Measurements from ENCODE around the gene GPC5.

GPC5 gene

DNA sequence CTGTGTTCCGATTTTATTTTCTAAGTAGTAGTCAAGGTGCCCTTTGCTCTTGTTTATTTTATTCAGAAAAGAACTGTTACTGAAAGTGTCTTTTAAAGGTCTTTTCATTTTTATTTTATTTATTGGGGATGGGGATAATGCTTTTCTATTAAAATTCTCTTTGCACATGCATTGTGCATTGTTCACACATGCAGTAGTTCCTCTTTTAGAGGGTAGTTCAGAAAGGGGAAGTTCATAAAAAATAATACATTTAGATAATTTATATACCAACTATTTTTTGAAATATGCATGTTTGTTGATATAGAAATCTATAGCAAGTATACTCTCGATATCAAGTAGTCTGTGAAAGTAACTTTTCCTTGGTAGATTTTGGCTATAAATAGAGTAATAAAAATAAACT lies 3.5 kb downstream of the GPC5 start:
- no peak overlapping the region for H3K4me3 ChIP-seq (ENCODE audit: insufficient read depth, low read length, poor library complexity, severe bottlenecking)
- no peaks in the 10 kb centered on the region for H4K20me1 ChIP-seq (ENCODE audit: low read depth, low read length)
- no peak overlapping the region for H3K27ac ChIP-seq (ENCODE audit: low read depth, low read length)
- H3K9me3 ChIP-seq (ENCODE audit: insufficient read depth, low read length): no peaks in the 10 kb centered on the region
- TF ChIP-seq, protein P1, sequence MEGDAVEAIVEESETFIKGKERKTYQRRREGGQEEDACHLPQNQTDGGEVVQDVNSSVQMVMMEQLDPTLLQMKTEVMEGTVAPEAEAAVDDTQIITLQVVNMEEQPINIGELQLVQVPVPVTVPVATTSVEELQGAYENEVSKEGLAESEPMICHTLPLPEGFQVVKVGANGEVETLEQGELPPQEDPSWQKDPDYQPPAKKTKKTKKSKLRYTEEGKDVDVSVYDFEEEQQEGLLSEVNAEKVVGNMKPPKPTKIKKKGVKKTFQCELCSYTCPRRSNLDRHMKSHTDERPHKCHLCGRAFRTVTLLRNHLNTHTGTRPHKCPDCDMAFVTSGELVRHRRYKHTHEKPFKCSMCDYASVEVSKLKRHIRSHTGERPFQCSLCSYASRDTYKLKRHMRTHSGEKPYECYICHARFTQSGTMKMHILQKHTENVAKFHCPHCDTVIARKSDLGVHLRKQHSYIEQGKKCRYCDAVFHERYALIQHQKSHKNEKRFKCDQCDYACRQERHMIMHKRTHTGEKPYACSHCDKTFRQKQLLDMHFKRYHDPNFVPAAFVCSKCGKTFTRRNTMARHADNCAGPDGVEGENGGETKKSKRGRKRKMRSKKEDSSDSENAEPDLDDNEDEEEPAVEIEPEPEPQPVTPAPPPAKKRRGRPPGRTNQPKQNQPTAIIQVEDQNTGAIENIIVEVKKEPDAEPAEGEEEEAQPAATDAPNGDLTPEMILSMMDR (IDR thresholded peaks at IDR 0.05; ENCODE audit: insufficient read depth, low read length, poor library complexity, severe bottlenecking): no peak
- TF ChIP-seq EZH2phosphoT487 (conservative IDR thresholded peaks at IDR 0.05; ENCODE audit: low read length): no peak
- no peaks in the 10 kb centered on the region for H3K79me2 ChIP-seq (ENCODE audit: insufficient read depth, low read length)
- no peaks in the 10 kb centered on the region for H3K9me2 ChIP-seq (replicated peaks; ENCODE audit: insufficient read depth, low read length)
- H2AFZ ChIP-seq (ENCODE audit: low read depth, low read length, severe bottlenecking): no peak overlapping the region
- peak overlapping the region; percentile 6 for H3K4me2 ChIP-seq (ENCODE audit: low read depth, low read length, poor library complexity, severe bottlenecking)
- H3K36me3 ChIP-seq (ENCODE audit: low read length): no peaks in the 10 kb centered on the region
- H3F3A ChIP-seq (ENCODE audit: insufficient read depth): 0 out of 2 replicates have a peak, but pooled peaks cover 5% of the 10 kb centered on the region
- no peak overlapping the region for H3K9ac ChIP-seq (ENCODE audit: low read length)
- H3K27me3 ChIP-seq (ENCODE audit: low read length): no peaks in the 10 kb centered on the region

DNA sequence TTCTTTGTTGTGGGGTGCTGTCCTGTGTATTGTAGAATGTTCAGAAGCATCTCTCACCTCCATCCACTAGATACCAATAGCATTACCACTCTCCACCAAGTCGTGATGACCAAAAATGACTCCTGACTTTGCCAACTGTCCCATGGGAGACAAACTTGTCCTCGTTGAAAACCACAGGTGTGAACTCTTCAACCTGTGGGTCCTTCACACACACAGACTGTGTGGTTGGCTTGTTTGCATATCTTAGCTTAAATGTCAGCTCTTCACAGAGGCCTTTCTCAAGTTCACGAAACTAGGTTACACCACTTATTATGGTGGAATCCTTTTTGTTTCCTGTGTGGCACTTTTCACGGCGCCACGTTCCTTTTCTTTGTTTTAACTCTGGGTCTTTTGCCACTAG lies 6.8 kb downstream of the GPC5 start:
- no peak overlapping the region for H3K4me2 ChIP-seq (ENCODE audit: low read depth, low read length, poor library complexity, severe bottlenecking)
- H3K9me3 ChIP-seq (ENCODE audit: insufficient read depth, low read length): no peaks in the 10 kb centered on the region
- no peak overlapping the region for H3K4me3 ChIP-seq (ENCODE audit: insufficient read depth, low read length, poor library complexity, severe bottlenecking)
- no peaks in the 10 kb centered on the region for H4K20me1 ChIP-seq (ENCODE audit: low read depth, low read length)
- no peaks in the 10 kb centered on the region for H3K36me3 ChIP-seq (ENCODE audit: low read length)
- no peak overlapping the region for H3K9ac ChIP-seq (ENCODE audit: low read length)
- H3K79me2 ChIP-seq (ENCODE audit: insufficient read depth, low read length): no peaks in the 10 kb centered on the region
- 0 out of 2 replicates have a peak, but pooled peaks cover 5% of the 10 kb centered on the region for H3F3A ChIP-seq (ENCODE audit: insufficient read depth)
- H3K27ac ChIP-seq (ENCODE audit: low read depth, low read length): no peak overlapping the region
- H3K27me3 ChIP-seq (ENCODE audit: low read length): no peaks in the 10 kb centered on the region
- TF ChIP-seq, protein P1 (IDR thresholded peaks at IDR 0.05; ENCODE audit: insufficient read depth, low read length, poor library complexity, severe bottlenecking): no peak
- no peak overlapping the region for H2AFZ ChIP-seq (ENCODE audit: low read depth, low read length, severe bottlenecking)
- H3K9me2 ChIP-seq (replicated peaks; ENCODE audit: insufficient read depth, low read length): no peaks in the 10 kb centered on the region

DNA sequence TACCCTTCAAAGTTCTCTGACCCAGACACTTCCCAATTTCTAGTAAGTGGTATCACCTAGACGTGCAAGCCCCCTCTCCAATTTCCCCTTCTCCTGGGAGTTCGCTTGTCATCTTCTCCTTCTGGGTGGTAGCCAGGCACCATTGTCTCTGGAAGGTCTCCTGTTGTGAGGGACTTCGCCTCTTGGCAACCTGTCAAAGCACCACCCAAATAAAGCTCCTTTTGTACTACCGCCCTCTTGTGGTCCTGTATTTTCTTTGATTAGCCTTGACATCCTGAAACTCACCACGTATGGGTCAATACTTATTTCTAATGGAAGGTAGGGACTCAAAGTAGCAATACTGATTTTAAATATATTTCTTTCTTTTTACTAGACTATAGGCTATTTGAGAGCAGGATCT lies 8.2 kb downstream of the GPC5 start:
- no peaks in the 10 kb centered on the region for H3K79me2 ChIP-seq (ENCODE audit: insufficient read depth, low read length)
- no peak overlapping the region for H3K4me2 ChIP-seq (ENCODE audit: low read depth, low read length, poor library complexity, severe bottlenecking)
- no peak overlapping the region for H3K4me3 ChIP-seq (ENCODE audit: insufficient read depth, low read length, poor library complexity, severe bottlenecking)
- no peak overlapping the region for H3K27ac ChIP-seq (ENCODE audit: low read depth, low read length)
- no peak overlapping the region for H3K9ac ChIP-seq (ENCODE audit: low read length)
- no peak overlapping the region for H2AFZ ChIP-seq (ENCODE audit: low read depth, low read length, severe bottlenecking)
- H3K9me3 ChIP-seq (ENCODE audit: insufficient read depth, low read length): no peaks in the 10 kb centered on the region
- 0 out of 2 replicates have a peak, but pooled peaks cover 2% of the 10 kb centered on the region for H3F3A ChIP-seq (ENCODE audit: insufficient read depth)
- H3K36me3 ChIP-seq (ENCODE audit: low read length): no peaks in the 10 kb centered on the region
- no peaks in the 10 kb centered on the region for H3K9me2 ChIP-seq (replicated peaks; ENCODE audit: insufficient read depth, low read length)
- no peak for TF ChIP-seq EZH2phosphoT487 (conservative IDR thresholded peaks at IDR 0.05; ENCODE audit: low read length)
- TF ChIP-seq, protein P1 (IDR thresholded peaks at IDR 0.05; ENCODE audit: insufficient read depth, low read length, poor library complexity, severe bottlenecking): peak; percentile 69
- no peaks in the 10 kb centered on the region for H3K27me3 ChIP-seq (ENCODE audit: low read length)
- no peaks in the 10 kb centered on the region for H4K20me1 ChIP-seq (ENCODE audit: low read depth, low read length)

Data from SU-DHL-6 (cell line).